Colonic mucosa (tissue), 4 donors: ENCODE results near the gene FJX1. TPM values are rescaled to one million over a fixed set of nuclear protein-coding genes. Genes with fewer than 3 reads are reported as not detected.

Source experiments
- DNase-seq: peaks from one replicate; pipeline ENCODE4 v3.0.0-alpha.2; 2020
- H3K27ac ChIP-seq: fragments of 200-600 bp; one replicate; pipeline ENCODE4 v1.8.0; 2021
- H3K27me3 ChIP-seq: fragments of 200-600 bp; one replicate; pipeline ENCODE4 v1.8.0; 2021
- H3K36me3 ChIP-seq: fragments of 200-600 bp; one replicate; pipeline ENCODE4 v1.8.0; 2021
- H3K4me1 ChIP-seq: fragments of 200-600 bp; one replicate; pipeline ENCODE4 v1.8.0; 2021; ENCODE audit warnings: mild to moderate bottlenecking
- H3K4me3 ChIP-seq: fragments of 200-600 bp; one replicate; pipeline ENCODE4 v1.8.0; 2021
- H3K9ac ChIP-seq, 2 donors: one replicate each; pipeline ENCODE4 v1.7.0; 2013; ENCODE audit warnings: control low read depth in 2 of 2, low read depth in 2 of 2, low read length in 2 of 2
- H3K9me3 ChIP-seq: fragments of 200-600 bp; one replicate; pipeline ENCODE4 v1.8.0; 2021
- CTCF ChIP-seq: fragments of 200-600 bp; IDR thresholded peaks from one replicate; pipeline ENCODE4 v1.8.0; 2022; ENCODE audit warnings: antibody characterized with exemption, mild to moderate bottlenecking
- intact Hi-C: fragments of 100-400 bp; cut with DNase I; formaldehyde crosslinking; loops from one replicate; pipeline ENCODE4 v1.14.1; 2022
- total RNA-seq, 2 donors: library from RNA; stranded (reverse); fragmentation: NEBNext Ultra II Directional in 1 of 2; extraction: Animal tissue kit (Norgen Biotek cat#: 25700) in 1 of 2; gene quantifications; one replicate each; pipeline ENCODE4 v1.2.1, GENCODE V29; 2021
- donor health status: healthy.
- donor health status: DM: no; HTN: no; CAD: no.
- donor health status: DM: no; HTN: no; CAD: no.

FJX1 gene
- total RNA-seq, 2 donors from 2014 or later, result 0.32 to 1.6 TPM

GRCh38 chr11:35629914-35630313, 11.7 kb downstream of the FJX1 start:
- intact Hi-C loops, result no loop called here

GRCh38 chr11:35631891-35632290, 13.6 kb downstream of the FJX1 start:
- no peaks in the 10 kb centered on the region for H3K36me3 ChIP-seq
- intact Hi-C loops, result no loop called here
- no peak for TF ChIP-seq CTCF
- H3K4me1 ChIP-seq, result no peaks in the 10 kb centered on the region
- H3K27ac ChIP-seq, result no peak overlapping the region
- no peaks in the 10 kb centered on the region for H3K9me3 ChIP-seq
- peaks cover 3% of the 10 kb centered on the region for H3K27me3 ChIP-seq
- DNase-seq, result no peak
- H3K4me3 ChIP-seq, result no peak overlapping the region
- H3K9ac ChIP-seq, result no peak overlapping the region

More at GRCh38 chr11:35629914-35630313, 11.7 kb downstream of the FJX1 start:
- H3K27me3 ChIP-seq, result peaks cover 3% of the 10 kb centered on the region
- no peaks in the 10 kb centered on the region for H3K4me1 ChIP-seq
- H3K27ac ChIP-seq, result no peak overlapping the region
- H3K4me3 ChIP-seq, result no peak overlapping the region
- TF ChIP-seq CTCF, result no peak
- DNase-seq, result no peak
- no peaks in the 10 kb centered on the region for H3K36me3 ChIP-seq
- H3K9me3 ChIP-seq, result no peaks in the 10 kb centered on the region
- no peak overlapping the region for H3K9ac ChIP-seq

GRCh38 chr11:35632301-35632700, 14.0 kb downstream of the FJX1 start:
- H3K9me3 ChIP-seq, result no peaks in the 10 kb centered on the region
- no peak overlapping the region for H3K27ac ChIP-seq
- no peak for TF ChIP-seq CTCF
- DNase-seq, result no peak
- H3K36me3 ChIP-seq, result no peaks in the 10 kb centered on the region
- no peaks in the 10 kb centered on the region for H3K4me1 ChIP-seq
- no peak overlapping the region for H3K4me3 ChIP-seq
- peaks cover 3% of the 10 kb centered on the region for H3K27me3 ChIP-seq
- H3K9ac ChIP-seq, result no peak overlapping the region
- intact Hi-C loops, result no loop called here

- no peaks in the 10 kb centered on the region for H3K36me3 ChIP-seq
- DNase-seq, result no peak
- no peaks in the 10 kb centered on the region for H3K9me3 ChIP-seq
- H3K9ac ChIP-seq, result no peak overlapping the region
- intact Hi-C loops, result no loop called here
- no peak overlapping the region for H3K4me3 ChIP-seq
- H3K27me3 ChIP-seq, result peaks cover 3% of the 10 kb centered on the region
- H3K4me1 ChIP-seq, result no peaks in the 10 kb centered on the region
- no peak for TF ChIP-seq CTCF
- H3K27ac ChIP-seq, result no peak overlapping the region
These were observed 15.7 kb downstream of the FJX1 start for GRCh38 chr11:35633827-35634423.

- intact Hi-C loops, result no loop called here
- H3K9me3 ChIP-seq, result no peaks in the 10 kb centered on the region
These were observed 17.7 kb downstream of the FJX1 start for GRCh38 chr11:35635933-35636332.

More at GRCh38 chr11:35635933-35636332, 17.7 kb downstream of the FJX1 start:
- Histone ChIP-seq H3K9ac (no peak overlapping the region), H3K27ac (no peak overlapping the region), H3K36me3 (no peaks in the 10 kb centered on the region), H3K27me3 (no peaks in the 10 kb centered on the region), H3K4me3 (no peak overlapping the region), H3K4me1 (no peaks in the 10 kb centered on the region)
- no peak for TF ChIP-seq CTCF
- DNase-seq, result no peak
